Activated naive CD4-positive, alpha-beta T cell treated with anti-CD3 and anti-CD28 coated beads, Interleukin-2, amount 50 U/mL, for 24 hours (primary cell): Measurements from ENCODE around the gene SYT2.
"Not testable (repeated sequence)": the region's sequence is repeated elsewhere in the genome, so short reads cannot be mapped to it uniquely, and the experiment has no call there.

Source experiments
- H3K27ac Mint-ChIP-seq: one replicate; pipeline ENCODE4 v1.8.0; 2021; ENCODE audit warnings: mild to moderate bottlenecking, mixed read lengths
- H3K27me3 Mint-ChIP-seq: one replicate; pipeline ENCODE4 v1.8.0; 2021; ENCODE audit warnings: mixed read lengths
- H3K36me3 Mint-ChIP-seq: one replicate; pipeline ENCODE4 v1.8.0; 2021; ENCODE audit warnings: mixed read lengths
- H3K4me1 Mint-ChIP-seq: one replicate; pipeline ENCODE4 v1.8.0; 2021; ENCODE audit warnings: mixed read lengths
- H3K4me3 Mint-ChIP-seq: one replicate; pipeline ENCODE4 v1.8.0; 2021; ENCODE audit warnings: mild to moderate bottlenecking, mixed read lengths
- H3K9me3 Mint-ChIP-seq: one replicate; pipeline ENCODE4 v1.8.0; 2021; ENCODE audit warnings: mixed read lengths

Gene SYT2

DNA sequence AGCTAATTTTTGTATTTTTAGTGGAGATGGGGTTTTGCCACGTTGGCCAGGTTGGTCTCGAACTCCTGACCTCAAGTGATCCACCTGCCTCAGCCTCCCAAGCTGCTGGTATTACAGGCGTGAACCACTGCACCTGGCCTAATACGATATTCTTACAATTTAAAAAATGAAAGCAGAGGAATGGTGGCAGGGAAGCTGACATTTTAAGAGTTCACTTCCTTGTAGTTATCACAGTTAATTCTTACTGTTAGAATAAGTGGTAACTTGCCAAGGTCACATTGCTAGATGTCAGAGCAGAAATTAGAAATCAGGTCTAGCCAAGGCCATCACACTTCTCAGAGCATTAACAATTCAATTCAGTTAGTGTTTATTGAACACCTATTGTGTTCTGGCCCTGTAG is 154.2 kb downstream of the SYT2 start:
- H3K27ac Mint-ChIP-seq, H3K9me3 Mint-ChIP-seq, H3K36me3 Mint-ChIP-seq, H3K27me3 Mint-ChIP-seq, H3K4me1 Mint-ChIP-seq, H3K4me3 Mint-ChIP-seq: not testable (repeated sequence)

DNA sequence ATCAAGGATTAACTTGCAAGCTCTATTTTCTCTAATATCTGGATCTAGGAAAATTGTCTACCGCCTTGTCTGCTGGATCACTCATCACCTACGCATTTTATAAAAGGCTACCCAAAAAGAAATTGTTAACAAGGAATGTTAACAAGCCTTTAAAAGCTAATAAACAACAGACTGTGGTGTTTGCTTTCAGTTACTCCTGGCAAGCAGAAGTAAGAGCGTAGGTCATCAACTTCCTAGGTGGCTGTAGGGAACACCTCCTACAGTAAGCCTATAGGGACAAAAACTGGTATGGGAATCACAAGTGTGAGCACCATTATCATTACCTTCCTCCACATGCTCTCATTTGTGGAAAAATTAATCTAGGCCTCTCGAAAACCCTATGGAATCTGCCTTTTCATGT is 155.6 kb downstream of the SYT2 start:
- not testable (repeated sequence) for H3K27ac Mint-ChIP-seq, H3K4me1 Mint-ChIP-seq, H3K4me3 Mint-ChIP-seq, H3K9me3 Mint-ChIP-seq, H3K27me3 Mint-ChIP-seq, H3K36me3 Mint-ChIP-seq

DNA sequence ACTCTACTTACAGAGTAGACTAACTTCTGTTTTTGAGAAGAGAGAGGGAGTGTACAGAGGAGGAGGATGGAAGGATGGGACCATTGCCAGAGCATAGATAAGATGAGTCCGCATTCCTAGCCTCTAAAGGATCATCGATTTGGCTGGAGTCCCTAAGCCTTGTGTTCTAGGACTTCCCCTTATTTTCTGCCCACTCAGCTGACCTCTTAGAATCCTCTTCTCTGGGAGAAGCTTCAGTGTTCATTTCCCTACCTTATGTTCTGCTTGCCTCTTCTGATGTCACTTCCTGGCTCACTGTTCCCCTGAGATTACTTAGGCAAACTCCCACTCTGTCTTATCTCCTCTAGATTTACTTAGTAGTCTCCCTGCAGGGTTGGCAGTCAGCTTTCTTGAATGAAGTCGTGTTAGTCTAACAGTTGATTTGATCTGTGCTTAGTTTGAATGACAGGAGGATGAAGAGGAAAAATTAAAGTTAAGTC is 156.7 kb downstream of the SYT2 start:
- Mint-ChIP-seq H3K4me1 (no peaks in the 10 kb centered on the region), H3K27me3 (no peaks in the 10 kb centered on the region), H3K4me3 (no peak overlapping the region), H3K36me3 (peaks cover 5% of the 10 kb centered on the region), H3K27ac (no peak overlapping the region), H3K9me3 (no peaks in the 10 kb centered on the region)

DNA sequence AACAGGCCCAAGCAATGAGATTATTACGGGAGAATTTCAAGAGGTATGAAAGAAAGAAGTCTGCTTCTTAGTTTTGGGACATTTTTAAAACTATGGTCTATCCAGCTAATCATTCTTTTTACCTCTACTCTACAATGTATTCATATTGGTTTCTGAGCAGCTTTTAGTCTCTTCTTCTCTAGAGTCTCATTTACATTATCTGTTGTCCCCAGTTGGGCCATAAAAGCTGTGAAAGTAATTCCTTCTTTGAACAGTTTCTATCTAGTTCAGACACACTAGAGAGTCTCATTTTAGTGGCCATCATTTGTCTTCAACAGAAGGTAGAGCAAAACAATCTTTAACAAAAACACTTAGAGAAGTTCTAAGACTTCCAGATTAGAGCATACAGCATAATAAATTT is 157.2 kb downstream of the SYT2 start:
- not testable (repeated sequence) for H3K27ac Mint-ChIP-seq, H3K4me3 Mint-ChIP-seq, H3K27me3 Mint-ChIP-seq, H3K36me3 Mint-ChIP-seq, H3K9me3 Mint-ChIP-seq, H3K4me1 Mint-ChIP-seq

DNA sequence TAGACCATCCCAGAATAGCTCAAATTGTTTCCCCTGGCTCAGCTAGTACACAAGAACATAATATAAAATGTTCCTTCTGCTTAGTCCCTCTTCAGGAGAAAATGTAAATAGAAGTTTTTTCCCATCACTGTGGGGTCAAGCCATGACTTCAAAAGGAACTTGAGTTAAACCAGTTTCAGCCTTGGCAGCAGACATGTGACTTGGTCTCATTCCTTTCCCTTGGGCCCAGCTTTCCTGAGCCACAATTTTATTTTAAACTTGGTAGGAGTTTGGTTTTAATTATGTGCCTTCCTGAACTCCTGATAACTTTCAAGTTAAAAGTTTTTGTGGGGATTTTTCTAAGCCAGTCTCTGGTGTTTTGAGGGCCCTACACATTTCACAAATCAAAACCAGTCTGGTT is 157.6 kb downstream of the SYT2 start:
- not testable (repeated sequence) for H3K36me3 Mint-ChIP-seq, H3K4me3 Mint-ChIP-seq, H3K27ac Mint-ChIP-seq, H3K4me1 Mint-ChIP-seq, H3K9me3 Mint-ChIP-seq, H3K27me3 Mint-ChIP-seq

DNA sequence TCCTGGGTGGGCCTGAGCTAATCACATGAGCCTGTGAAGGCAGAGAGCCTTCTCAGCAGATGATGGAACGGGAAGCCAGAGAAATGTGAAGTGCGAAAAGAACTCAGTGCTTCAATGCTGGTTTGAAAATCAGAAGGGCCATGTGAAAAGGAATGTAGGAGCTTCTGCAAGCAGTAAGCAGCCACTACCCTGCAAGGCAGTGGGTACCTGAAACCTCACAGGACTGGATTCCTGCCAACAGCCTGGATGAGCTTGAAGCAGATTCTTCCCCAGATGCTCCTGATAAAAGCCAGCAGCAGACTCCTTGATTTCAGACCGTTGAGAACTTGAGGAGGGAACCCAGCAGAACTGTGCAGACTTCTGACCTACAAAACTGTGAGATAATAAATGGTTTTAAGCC is 158.6 kb downstream of the SYT2 start:
- Mint-ChIP-seq H3K4me3 (no peak overlapping the region), H3K27me3 (no peaks in the 10 kb centered on the region), H3K36me3 (peaks cover 5% of the 10 kb centered on the region), H3K9me3 (no peaks in the 10 kb centered on the region), H3K4me1 (no peaks in the 10 kb centered on the region), H3K27ac (no peak overlapping the region)

DNA sequence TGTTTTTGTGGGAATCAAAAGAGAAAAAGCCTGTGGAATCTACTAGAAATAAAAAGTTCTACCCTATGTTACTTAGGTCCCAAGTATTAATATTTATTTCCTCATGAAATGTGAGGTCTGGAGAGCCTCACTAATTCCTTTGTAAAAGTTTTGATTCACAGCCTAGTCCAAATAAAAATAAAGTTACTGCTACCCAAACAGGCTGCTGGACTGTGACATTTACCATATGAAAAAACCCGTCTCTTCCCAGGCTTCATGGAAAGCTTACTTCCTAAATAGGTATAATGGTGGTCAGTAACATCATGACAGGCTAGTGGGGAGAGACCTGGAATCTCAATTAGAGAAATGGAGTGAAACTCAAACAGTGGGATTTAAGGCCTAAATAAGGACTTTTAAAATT is 160.2 kb downstream of the SYT2 start:
- not testable (repeated sequence) for H3K4me3 Mint-ChIP-seq, H3K27ac Mint-ChIP-seq, H3K27me3 Mint-ChIP-seq, H3K4me1 Mint-ChIP-seq, H3K9me3 Mint-ChIP-seq, H3K36me3 Mint-ChIP-seq

- H3K4me1 Mint-ChIP-seq, result no peaks in the 10 kb centered on the region
- H3K4me3 Mint-ChIP-seq, result no peak overlapping the region
- H3K36me3 Mint-ChIP-seq, result no peaks in the 10 kb centered on the region
- no peak overlapping the region for H3K27ac Mint-ChIP-seq
- no peaks in the 10 kb centered on the region for H3K9me3 Mint-ChIP-seq
- H3K27me3 Mint-ChIP-seq, result no peaks in the 10 kb centered on the region
Observed at GRCh38 chr1:202547215-202547614, 163.0 kb downstream of the SYT2 start.

DNA sequence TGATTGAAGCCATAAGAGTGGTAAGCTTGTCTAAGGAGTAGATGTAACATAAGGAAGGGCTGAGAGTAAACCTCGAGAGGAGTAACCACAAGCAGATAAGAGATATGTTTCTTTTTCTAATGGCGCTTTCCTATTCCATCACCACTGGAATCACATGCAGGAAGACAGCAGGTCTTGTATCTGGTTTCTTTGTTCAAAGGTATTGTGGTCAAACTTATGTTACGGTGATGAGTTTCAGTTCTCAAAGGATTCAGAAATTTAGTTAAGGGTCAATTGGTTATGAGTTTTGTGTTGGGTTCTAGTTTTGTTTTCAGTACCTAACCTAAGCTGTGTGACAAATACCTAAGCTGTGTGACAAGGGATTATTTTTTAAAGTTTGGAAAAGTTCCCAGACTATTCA is 163.5 kb downstream of the SYT2 start:
- not testable (repeated sequence) for H3K27me3 Mint-ChIP-seq, H3K4me3 Mint-ChIP-seq, H3K4me1 Mint-ChIP-seq, H3K36me3 Mint-ChIP-seq, H3K27ac Mint-ChIP-seq, H3K9me3 Mint-ChIP-seq

DNA sequence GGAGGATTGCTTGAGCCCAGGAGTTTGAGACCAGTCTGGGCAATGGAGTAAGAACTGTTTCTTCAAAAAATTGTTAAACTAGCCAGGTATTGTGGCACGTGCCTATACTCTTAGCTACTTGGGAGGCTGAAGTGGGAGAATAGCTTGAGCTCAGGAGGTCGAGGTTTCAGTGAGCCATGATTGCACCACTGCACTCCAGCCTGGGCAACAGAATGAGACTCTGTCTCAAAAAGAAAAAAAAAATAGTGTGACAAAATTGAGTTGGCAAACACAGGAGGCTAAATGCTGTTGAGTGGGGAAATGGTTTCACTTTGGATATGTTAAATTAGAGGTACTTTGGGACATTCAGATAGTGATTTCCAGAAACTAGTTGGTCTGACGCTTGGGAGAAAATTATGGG is 163.9 kb downstream of the SYT2 start:
- H3K27ac Mint-ChIP-seq, H3K36me3 Mint-ChIP-seq, H3K27me3 Mint-ChIP-seq, H3K9me3 Mint-ChIP-seq, H3K4me3 Mint-ChIP-seq, H3K4me1 Mint-ChIP-seq: not testable (repeated sequence)

GRCh38 chr1:202545647-202546303 is 164.5 kb downstream of the SYT2 start:
- H3K4me1 Mint-ChIP-seq, H3K27ac Mint-ChIP-seq, H3K9me3 Mint-ChIP-seq, H3K27me3 Mint-ChIP-seq, H3K4me3 Mint-ChIP-seq, H3K36me3 Mint-ChIP-seq: not testable (repeated sequence)

DNA sequence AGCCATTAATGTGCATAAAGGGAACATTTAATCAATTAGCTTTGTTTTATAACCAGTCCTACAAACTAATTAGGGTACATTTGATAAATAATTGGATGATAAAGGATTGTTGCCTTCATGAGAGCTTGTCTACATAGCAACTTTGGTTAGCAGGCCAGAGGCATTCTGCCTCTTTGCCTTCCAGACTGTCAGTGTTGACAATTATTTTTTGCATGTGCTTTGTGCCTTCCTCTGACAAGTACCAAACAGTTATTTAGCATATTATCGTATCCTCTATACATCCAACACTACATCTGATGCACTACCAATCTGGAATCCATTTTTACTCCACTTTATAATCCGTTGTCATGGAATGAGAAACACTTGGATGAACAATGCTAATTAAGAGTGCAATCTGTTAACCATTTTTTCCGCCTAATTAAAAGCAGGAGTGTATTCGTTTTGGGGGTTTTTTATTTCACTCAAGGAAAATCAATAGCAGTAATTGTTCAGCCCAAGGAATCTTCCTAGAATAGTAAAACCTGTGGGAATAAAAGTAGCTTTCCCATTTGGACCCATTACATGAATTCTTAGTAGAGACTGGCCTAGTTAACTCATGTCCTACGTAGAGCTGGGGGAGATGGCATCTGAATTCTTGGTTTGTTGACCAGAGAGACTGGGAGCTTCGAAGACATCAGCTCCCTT is 165.3 kb downstream of the SYT2 start:
- H3K4me1 Mint-ChIP-seq, H3K36me3 Mint-ChIP-seq, H3K27ac Mint-ChIP-seq, H3K4me3 Mint-ChIP-seq, H3K9me3 Mint-ChIP-seq, H3K27me3 Mint-ChIP-seq: not testable (repeated sequence)

DNA sequence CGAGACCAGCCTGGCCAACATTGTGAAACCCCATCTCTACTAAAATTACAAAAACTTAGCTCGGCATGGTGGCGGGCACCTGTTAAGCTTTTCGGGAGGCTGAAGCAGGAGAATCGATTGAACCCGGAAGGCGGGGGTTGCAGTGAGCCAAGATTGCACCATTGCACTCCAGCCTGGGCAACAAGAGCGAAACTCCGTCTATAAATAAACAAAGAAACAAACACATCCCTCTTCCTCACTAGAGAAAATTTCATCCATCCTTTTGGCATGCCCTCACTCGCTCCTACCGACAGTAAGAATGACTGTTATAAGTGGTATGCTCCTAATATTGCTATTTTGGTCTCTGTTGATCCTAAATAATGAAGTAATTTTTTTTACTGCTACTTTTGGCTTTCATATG is 166.7 kb downstream of the SYT2 start:
- H3K27me3 Mint-ChIP-seq, H3K27ac Mint-ChIP-seq, H3K4me1 Mint-ChIP-seq, H3K4me3 Mint-ChIP-seq, H3K9me3 Mint-ChIP-seq, H3K36me3 Mint-ChIP-seq: not testable (repeated sequence)

DNA sequence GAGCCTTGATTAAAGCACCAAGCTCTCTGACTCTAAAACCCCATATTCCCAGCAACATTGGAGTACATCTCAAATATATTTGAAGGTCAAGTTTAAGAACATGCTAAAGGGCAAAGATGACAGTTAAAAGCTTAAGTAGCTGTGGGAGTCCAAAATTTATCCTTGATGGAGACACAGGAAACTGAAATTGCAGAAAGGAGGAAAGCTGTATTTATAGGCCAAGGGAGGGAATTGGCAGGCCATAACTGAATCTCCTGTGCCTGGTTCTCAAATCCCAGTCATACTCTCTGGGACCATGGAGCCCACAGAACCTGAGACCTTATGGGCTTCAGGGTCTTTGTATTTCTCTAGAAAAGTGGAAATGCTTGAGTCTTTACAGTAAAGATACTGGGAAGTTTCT is 167.8 kb downstream of the SYT2 start:
- H3K27me3 Mint-ChIP-seq, H3K9me3 Mint-ChIP-seq, H3K27ac Mint-ChIP-seq, H3K4me1 Mint-ChIP-seq, H3K36me3 Mint-ChIP-seq, H3K4me3 Mint-ChIP-seq: not testable (repeated sequence)

- H3K4me1 Mint-ChIP-seq, H3K9me3 Mint-ChIP-seq, H3K27me3 Mint-ChIP-seq, H3K4me3 Mint-ChIP-seq, H3K36me3 Mint-ChIP-seq, H3K27ac Mint-ChIP-seq: not testable (repeated sequence)
Observed at GRCh38 chr1:202540858-202541257, 169.4 kb downstream of the SYT2 start.
